ENCODE data around the gene SUGCT.
"Not testable (repeated sequence)": the region's sequence is repeated elsewhere in the genome, so short reads cannot be mapped to it uniquely, and the experiment has no call there.

The SUGCT gene

DNA sequence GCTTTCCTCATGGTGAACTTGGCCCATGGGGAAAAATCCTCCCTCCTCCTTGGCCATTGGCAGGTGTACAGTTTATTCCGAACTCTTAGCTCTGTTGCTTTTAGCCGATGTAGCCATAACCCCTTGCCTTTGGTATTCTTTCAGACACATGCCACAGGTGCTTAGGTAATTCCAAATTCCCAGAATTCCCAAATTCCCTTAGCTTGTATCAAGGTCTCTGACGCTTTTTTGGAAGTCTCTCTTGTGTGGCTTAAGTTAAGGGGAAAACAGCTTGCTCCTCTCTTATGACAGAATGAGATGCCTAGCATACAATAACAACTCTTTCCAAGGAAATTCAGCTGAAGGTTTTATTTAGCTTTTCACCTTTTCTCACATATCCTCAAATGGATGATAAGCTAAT is 68.0 kb downstream of the SUGCT start:
- no peak for DNase-seq

DNA sequence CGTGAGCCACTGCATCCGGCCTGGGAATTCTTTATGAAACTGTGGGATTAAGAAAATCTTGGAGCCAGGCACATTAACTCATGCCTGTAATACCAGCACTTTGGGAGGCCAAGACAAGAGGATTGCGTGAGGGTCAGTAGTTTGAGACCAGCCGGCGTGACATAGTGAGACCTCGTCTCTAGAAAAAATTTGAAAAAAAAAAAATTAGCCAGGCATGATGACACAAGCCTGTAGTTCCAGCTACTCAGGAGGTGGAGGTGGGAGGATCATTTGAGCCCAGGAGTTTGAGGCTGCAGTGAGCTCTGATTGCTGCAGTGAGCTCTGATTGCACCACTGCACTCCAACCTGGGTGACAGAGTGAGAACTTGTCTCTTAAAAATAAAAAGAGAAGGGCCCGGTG is 69.8 kb downstream of the SUGCT start:
- DNase-seq: no peak

DNA sequence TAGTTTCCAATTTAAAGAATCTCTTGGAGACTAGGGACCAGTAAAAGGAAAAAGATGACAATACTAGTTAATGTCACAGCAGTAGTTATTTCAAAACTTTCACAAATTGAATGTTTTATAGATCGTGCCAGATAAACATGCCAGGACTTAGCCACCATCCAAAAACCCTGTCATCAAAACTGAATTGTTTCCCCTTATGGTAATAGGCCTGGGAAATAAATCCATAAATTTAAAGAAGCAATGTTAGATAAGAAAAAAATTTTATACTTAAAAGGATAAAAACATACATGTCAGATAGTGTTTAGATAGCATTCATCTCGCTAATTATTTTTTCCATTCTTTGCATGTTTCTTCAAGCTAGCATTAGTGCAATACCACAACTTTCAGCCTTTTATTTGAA is 71.2 kb downstream of the SUGCT start:
- no peak for DNase-seq

DNA sequence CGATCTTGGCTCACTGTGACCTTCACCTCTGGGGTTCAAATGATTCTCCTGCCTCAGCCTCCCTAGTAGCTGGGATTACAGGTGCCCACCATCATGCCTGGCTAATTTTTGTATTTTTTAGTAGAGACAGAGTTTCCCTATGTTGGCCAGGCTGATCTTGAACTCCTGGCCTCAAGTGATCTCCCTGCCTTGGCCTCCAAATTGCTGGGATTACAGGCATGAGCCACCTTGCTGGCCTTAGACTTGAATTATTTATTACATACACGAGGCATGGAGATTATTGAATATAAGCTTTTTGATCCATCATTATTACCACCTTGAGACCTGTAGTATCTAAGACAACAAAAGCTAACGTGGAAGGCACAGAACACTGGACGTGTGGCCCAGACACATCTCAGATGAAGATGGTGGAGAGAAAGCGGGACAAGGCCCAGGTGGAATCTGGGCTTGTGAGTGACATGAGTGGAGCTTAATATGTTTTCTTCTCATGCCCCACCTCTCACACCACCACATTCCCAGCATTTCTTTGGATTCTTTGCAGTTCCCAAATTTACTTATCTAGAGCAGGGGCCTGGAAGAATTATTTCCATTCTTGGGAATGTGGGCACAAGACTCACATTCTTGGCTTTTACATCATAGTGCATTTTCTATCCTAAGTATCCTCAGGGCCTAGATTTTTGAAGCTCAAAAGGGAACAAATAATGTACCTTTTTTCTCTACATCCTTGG is 76.6 kb downstream of the SUGCT start:
- no peak for DNase-seq

DNA sequence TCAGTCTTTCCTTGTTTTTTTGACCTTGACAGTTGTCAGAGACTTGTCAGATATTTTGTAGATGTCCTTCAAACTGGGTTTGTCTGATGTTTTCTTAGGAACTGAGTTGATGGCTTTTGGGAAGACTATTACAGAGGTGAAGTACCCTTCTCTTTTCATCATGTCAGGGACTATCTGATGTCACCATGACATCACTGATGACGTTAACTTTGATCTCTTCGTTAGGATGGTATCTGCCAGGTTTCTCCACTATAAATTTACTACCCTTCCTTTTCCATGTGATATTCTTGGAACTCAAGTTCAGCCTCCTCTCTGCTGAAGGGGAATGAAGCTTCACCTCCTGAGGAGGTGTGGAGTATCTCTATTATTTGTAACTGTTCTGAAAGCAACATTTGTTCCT is 78.5 kb downstream of the SUGCT start:
- no peak for DNase-seq

DNA sequence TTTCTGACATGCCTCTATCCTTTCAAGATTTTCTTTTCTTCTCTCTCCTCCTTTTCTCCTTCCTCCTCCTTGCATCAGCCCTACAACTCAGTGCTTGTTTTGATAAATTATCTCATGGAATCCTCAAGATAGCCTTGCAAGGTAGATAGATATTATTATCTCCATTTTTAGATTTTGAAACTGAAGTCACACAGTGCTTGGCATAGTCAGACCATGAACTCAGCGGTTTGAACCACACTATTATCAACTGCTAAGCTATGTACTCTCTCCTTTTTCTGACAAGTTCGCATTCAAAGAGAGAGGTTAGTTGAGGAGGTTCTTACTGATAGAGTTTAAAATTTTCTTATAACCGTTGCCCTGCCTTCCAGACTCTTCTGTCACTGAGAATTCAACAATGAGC is 79.1 kb downstream of the SUGCT start:
- no peak for DNase-seq

DNA sequence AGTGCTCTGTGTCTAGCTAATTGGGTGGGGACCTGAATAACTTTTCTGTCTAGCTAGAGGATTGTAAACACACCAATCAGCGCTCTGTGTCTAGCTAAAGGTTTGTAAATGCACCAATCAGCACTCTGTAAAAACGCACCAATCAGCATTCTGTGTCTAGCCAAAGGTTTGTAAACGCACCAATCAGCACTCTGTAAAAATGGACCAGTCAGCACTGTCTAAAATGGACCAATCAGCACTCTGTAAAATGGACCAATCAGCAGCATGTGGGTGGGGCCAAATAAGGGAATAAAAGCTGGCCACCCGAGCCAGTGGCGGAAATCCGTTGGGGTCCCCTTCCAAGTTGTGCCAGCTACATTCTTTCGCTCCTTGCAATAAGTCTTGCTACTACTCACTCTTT is 83.8 kb downstream of the SUGCT start:
- not testable (repeated sequence) for DNase-seq

DNA sequence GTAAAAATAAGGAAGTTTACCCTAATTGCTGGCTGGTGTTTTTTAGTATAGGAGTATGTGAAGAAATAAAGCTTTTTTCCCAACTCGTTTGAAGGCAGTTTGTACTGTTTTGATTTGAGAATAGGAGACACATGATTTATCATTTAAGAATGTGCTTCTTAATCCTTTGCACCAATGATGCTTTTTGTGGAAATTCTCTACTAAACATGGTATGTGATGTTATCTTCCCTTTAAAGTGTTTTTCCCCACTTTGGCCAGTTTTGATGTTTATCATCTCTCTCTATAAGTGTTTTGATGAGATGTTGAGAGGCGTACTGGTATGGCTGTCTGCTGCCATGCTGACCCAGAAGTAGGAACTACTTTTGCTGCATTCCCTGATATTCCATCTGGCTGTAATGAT is 85.1 kb downstream of the SUGCT start:
- DNase-seq: no peak

DNA sequence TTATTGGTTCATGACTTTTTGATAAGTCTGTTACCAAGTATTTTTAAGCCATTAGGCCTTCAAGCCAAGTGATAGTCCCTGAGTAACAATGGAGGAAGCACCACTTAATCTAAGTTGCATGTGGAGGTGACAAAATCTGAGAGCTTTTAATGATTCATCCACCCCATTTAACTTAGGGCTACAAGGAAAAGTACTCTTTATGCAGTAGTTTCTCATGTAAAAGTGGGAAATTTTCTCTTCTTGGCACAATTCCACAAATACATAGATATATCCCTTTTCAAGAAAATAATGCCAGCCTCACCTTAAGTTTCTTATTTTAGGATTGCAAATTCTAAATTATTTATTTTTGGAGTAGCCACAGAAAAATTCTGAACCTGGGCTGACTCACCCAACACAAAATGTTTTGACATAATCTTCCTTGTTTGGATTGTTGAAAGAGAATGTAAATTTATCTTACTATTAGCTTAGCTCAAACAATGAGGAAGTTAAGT is 85.7 kb downstream of the SUGCT start:
- DNase-seq: no peak

DNA sequence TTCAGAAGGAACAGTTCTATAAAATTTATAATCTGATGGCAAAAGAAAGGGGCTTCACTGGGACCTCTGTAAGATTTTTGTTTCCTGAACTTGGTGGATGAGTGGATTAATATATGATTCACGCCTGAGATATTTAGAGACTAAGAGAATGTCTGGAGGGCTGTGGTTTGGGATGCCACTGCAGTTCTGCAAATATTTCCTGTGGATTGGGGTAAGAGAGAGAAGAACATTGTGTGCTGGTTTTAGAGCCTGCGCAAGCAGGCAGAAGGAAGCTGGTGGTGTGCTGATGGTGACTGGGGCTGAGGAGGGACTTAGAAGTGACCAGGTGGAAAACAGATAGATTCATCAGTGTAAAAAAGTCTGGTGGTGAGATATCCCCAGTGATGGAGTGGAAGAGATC is 87.0 kb downstream of the SUGCT start:
- DNase-seq: no peak

DNA sequence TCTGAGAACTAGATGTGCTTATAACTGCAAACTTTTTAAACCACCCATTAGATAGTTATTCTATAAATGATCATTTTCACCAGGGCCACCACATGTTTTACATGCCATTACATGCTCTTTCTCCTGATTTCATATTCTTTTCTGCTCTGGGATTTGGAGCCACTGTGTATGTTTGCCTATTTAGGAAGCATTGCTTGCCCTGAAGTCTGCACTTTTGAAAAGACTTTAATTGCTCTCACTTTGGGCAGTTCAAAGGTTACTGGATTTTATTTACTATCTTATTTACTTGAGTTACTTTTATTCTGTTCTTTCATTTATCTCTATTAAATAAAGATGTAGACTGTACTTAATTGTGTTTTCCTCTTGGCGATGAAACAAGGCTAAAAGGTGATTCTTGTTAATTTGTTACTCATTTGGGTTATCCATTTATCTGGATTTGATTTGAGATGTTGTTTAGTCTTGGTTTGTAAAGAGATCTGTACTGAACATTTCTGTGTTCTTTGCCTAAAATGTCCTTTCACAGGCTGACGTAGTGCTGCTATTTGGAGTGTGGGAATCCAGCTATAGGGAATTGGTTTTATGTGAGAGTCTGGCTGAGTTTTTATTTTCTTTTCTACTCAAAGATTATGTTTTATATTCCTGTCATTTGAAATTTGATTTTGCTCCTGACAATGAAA is 88.8 kb downstream of the SUGCT start:
- DNase-seq: no peak

DNA sequence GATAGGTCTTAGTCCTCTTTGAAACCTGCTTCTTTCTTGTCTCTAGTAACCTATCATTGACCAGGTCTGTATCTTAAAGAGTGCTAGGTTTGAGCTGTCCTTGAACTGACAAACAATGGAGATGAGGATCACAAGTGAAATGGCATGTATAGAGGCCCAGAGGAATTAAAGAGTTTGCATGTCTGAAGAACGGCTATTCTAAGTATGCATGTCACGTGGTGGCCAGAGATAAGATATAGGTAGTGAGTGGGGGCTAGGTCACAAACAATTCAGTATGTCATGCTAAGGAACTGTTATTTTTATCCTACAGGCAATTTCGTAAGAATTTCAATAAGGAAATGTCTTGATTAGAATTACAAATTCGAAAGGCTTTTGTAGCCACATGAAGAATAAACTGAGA is 95.3 kb downstream of the SUGCT start:
- no peak for DNase-seq

DNA sequence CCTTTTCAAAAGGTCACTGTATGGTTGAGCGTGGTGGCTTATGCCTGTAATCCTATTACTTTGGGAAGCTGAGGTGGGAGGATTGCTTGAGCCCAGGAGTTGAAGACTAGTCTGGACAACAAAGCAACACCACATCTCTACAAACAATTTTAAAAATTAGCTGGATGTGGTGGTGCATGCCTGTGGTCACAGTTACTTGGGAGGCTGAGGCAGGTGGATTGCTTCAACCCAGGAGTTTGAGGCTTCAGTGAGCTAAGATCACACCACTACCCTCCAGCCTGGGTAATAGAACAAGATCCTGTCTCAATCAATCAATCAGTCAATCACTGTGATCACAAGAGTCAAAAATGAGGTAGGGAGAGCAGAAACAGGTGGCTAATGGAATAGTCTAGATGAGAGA is 97.0 kb downstream of the SUGCT start:
- DNase-seq: no peak

DNA sequence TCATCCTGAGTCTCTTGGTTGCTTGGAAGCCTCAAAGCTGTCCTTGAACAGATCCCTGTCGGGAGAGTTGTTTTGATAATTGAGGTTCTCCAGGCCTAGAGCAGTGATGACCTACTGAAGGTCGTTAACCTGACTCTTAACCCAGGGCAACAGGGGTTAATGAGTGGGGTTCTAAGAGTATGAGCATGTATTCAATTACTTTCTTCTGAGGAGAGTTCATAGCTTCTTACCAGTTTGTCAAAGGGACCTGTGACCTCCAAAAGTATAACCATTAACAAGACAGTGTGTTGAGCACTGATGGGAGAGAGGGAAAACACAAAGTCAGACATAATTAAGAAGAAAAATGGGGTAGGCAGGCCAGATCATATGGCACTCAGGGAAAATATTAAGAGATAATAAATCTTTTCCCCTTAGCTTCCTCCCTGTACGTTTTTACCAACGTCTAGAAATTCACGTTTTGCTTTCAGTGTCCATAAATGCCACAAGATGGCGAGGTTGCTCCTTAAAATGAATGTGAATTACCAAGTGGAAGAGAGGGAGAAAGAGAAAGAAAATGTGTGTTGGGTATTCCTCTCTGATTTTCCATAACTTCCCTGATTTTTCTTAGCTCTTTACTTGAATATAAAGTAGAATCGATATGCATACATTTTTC is 97.6 kb downstream of the SUGCT start:
- peak; percentile 38 to 68 for DNase-seq

DNA sequence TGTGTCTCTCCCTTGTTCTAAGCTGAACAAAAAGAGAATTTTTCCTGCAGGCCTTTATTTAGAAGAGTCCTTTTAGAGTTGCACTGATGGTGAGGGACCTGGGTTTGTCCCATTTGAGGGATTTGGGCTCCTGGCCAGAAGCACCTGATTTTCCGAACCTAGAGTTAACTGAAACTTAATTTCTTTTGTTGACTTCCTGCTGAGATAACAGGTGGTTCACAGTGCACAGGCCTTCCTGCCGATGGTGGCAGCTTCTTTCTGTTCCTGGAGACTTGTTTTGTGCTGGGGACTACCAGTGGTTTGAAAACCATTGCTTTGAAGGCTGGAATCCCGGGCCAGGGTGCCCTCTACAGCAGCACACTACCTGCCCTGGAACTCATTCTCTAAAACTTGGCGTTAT is 99.2 kb downstream of the SUGCT start:
- DNase-seq: no peak

DNA sequence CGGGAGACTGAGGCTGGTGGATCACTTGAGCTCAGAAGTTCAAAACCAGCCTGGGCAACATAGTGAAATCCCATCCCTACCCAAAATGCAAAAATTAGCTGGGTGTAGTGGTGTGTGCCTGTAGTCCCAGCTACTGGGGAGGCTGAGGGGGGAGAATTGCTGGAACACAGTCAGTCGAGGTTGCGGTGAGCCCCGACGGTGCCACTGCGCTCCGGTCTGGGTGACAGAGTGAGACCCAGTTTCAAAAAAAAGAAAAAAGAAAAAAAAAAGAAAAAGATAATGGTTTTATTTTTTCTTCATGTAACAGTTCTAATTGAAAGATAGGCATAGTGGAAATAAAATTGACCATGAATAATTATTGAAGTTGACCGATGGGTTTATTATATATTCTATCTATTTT is 99.9 kb downstream of the SUGCT start:
- no peak for DNase-seq

DNA sequence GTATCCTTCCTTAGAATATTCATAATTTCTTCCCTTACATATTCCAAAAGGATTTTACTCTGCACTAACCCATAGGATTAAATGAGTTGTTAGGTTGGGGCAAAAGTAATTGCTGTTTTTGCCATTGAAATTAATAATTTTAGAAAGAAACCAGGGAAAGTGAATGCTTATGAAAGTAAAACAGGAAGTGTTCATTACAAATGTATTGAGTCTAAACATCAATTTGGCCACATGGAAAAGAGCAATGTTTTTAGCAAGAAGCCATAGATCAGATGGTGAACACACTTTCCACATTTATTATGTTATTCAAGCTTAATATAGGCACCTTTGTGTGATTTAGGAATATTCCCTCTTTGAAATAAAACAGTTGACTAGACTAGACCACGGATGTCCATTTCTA is 102.9 kb downstream of the SUGCT start:
- DNase-seq: no peak

DNA sequence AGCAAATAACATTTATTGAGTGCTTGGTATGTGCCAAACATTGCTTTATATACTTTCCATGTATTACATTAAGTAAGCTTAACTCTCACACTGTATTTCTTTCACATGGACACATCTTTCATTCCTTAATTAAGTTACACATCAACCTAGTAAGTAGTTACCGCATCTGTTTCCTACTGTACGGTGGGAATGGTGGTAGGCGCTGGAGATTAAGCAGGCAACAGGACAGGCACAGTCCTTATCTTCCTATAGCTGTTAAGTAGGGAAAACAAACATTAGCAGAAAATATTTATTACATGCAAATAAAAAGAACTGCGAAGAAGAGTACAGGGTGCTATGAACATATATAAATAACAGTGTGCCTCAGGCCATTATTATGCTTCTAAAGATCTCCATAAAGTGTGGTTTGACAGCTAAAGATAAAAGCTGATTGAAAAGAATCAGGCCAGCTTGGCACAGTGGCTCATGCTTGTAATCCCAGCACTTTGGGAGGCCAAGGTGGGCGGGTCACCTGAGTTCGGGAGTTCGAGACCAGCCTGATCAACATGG is 105.0 kb downstream of the SUGCT start:
- no peak for DNase-seq

DNA sequence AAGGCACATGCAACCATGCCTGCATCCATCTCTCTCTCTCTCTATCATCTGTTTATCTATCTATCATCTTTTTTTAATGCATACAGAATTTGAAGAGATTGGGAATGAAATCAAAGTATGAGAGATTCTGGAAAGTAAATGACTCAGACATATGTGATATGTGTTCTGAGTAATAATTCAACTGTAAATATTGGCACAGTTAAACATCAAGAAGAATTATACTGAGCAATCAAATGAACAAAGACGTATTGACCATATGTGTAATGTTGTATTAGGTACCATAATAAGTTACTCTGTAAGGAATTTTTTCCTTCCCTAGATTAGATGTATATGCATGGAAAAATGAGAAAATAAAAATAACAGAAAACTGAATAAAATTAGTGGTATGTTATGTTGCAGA is 108.3 kb downstream of the SUGCT start:
- no peak for DNase-seq

DNA sequence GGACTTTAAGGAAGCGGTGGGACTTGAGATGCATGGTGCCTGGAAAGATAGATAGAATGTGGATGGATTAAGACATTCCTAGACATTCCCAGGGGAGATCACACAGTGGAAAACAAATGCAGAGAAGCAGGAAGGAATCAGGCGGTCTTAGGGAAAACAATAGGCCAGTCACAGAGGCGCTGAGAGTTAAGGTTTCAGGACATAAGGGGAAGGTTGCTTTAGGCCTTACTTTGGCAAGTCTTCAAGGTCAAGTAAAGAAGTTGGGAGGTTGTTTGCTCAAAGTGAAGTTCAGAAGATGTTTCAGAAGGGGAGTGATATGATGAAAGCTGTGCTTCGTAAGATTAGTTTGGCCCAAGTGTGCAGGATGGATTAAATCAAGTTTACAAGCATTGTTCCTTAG is 109.4 kb downstream of the SUGCT start:
- DNase-seq: no peak

DNA sequence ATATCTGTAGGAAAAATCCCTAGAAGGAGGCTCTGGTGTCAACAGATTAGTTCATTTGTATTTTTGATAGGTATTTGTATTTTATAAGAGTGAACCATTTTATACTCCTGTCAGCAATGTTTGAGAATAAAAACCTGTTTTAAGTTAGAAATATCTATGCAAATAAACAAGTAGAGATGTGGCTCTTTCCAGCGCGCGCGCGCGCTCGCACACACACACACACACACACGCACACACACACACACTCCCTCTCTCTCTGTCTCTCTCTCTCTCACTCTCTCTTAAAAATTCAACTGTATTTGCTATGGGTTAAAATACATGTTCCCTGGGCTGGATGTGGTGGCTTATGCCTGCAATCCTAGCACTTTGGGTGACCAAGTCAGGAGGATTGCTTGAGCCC is 113.9 kb downstream of the SUGCT start:
- DNase-seq: no peak

DNA sequence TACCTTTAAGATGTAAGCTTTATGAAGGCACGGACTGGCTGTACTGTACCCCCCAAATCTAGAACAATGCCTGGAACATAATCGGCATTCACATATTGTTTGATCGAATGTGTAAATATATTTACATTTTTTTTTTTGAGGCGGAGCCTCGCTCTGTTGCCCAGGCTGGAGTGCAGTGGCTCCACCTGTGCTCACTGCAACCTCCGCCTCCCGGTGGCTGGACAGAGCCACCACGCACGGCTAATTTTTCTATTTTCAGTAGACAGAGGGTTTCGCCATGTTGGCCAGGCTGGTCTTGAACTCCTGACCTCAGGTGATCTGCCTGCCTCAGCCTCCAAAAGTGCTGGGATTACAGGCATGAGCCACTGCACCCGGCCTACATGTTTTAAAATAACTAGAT is 118.6 kb downstream of the SUGCT start:
- not testable (repeated sequence) for DNase-seq

DNA sequence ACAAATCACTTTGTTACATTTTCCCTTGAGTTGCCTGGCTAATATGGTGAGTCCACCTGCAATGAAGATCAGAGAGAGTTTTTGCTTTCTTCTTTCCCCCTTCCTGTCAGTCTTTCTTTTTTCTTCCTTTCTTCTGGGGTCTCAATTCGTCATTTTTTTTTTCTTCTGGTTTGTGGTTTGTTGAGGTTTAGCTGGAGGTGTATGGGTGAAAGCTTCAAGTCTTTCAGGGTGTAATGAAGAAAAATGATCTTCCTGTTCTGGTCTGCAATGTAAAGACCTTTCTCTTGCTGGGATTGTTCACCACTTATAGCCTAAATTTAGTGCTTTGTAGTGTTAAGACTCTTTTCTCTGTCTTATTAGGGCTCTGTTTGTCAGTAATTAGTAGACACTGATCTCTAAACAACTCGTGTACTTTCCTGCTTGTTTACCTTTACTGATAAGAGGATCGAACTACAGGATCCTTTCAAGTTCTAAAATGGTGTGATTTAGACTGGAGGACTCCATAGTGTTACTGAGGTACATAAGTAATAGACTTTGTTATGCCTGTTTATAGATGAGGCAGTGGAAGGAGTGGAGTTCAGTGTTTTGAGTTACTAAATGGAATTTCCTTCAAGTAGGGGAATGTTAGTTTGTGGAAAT is 129.1 kb downstream of the SUGCT start:
- DNase-seq: no peak

All from inflammatory macrophage (primary cell).